Omental fat pad (tissue), 4 donors: ENCODE data around the gene UGT1A1. TPM values are rescaled to one million over a fixed set of nuclear protein-coding genes. Genes with fewer than 3 reads are reported as not detected.

Experiments
- ATAC-seq: fragments of 150-250 bp; one replicate; pipeline ENCODE4 v1.9.1; 2016; ENCODE audit warnings: mild to moderate bottlenecking, moderate library complexity; ENCODE audit not compliant: low FRiP score
- DNase-seq: peaks from one replicate; pipeline ENCODE4 v3.0.0-alpha.2; 2019; ENCODE audit warnings: low spot score
- CTCF ChIP-seq, 3 donors: fragments of 450-650 bp; IDR thresholded peaks; one replicate each; pipeline ENCODE4 v1.5.1; 2016 to 2017; ENCODE audit warnings: antibody characterized with exemption in 3 of 3, mild to moderate bottlenecking in 3 of 3, moderate library complexity in 2 of 3
- total RNA-seq, 4 donors: library from RNA; depleted of rRNA; stranded (reverse); fragments of >200 nt; gene quantifications; one replicate each; pipeline ENCODE4 v1.1.0, GENCODE V29; 2016

UGT1A1 gene
- total RNA-seq, 4 donors from 2014 or later, result not detected

- DNase-seq (no peak), ATAC-seq (no peak)
- no peak for TF ChIP-seq CTCF (IDR thresholded peaks at IDR 0.05)
Observed at GRCh38 chr2:233772583-233772982, 12.5 kb downstream of the UGT1A1 start.

DNA sequence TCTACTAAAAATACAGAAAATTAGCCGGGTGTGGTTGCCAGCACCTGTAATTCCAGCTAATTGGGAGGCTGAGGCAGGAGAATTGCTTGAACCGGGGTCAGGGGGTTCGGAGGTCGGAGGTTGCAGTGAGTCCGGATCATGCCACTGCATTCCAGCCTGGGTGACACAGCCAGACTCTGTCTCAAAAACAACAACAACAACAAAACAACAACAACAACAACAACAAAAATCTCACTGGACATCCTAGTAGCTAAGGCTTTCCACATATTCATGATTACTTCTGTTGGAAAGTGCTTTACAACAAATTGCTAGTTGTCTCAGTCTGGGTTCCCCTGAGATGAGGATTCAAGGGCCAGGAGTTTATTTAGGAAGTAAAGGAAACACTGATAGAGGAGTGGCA lies 13.8 kb downstream of the UGT1A1 start:
- no peak for ATAC-seq
- no peak for DNase-seq
- no peak for TF ChIP-seq CTCF (IDR thresholded peaks at IDR 0.05)

DNA sequence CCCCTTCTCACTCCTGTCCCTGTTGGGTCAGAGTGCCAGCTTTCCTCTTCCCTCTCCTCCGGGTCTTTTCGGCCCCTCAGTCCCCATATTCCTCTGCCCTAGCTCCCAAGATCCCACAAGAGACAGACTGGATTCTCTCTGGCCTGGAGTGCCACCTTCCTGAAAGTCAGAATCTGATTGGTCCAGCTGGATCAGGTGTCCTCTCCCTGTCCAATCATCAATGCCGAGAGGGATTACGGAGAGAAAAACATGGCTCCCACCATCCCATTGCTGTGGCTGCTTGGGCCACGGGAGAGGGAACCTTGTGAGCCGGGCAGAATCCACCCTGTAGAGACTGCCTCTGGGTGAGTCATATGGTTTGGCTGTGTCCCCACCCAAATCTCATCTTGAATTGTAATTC lies 15.3 kb downstream of the UGT1A1 start:
- ATAC-seq, result no peak
- TF ChIP-seq CTCF (IDR thresholded peaks at IDR 0.05), result no peak
- no peak for DNase-seq

DNA sequence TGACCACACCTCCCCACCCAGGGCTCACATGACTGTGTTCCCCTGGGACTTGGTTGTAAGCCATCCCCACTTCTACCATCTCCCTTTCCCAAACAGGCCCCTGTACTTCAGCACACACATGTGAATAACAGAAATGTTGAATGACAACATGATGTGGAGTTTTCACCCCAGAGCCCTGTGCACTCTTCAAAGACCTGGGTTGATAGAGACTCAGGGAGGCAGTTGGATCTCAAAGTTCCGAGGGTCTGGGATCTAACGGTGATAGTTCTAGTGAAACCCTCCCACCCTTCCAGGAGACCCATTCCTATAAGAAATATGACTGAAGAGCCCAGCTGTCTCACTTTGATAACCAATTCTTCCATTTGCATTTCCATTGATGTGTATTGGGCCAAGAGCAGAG lies 18.0 kb downstream of the UGT1A1 start, which contains the start of gene MROH2A:
MROH2A (plus strand) TSS at position 301 of the 400 bp plus-strand sequence. CDS start 1,029 bp downstream, outside the sequence.
- no peak for TF ChIP-seq CTCF (IDR thresholded peaks at IDR 0.05)
- DNase-seq (no peak), ATAC-seq (no peak)

- ATAC-seq (no peak), DNase-seq (no peak)
- no peak for TF ChIP-seq CTCF (IDR thresholded peaks at IDR 0.05)
Observed at GRCh38 chr2:233779722-233780121, 19.7 kb downstream of the UGT1A1 start.

GRCh38 chr2:233780771-233781170 lies 20.7 kb downstream of the UGT1A1 start:
- ATAC-seq (no peak), DNase-seq (no peak)
- no peak for TF ChIP-seq CTCF (IDR thresholded peaks at IDR 0.05)

GRCh38 chr2:233789554-233789953 lies 29.5 kb downstream of the UGT1A1 start:
- no peak for TF ChIP-seq CTCF (IDR thresholded peaks at IDR 0.05)
- ATAC-seq (no peak), DNase-seq (no peak)
